C4-2B (cell line): ENCODE data around the gene LSMEM2.

Source experiments
- ZFX ChIP-seq: fragments of 450-650 bp; IDR thresholded peaks from 2 replicates; pipeline ENCODE4 v1.6.1; 2017
- TF ChIP-seq, protein P1 (sequence below): fragments of 450-650 bp; conservative IDR thresholded peaks from 2 replicates; pipeline ENCODE4 v1.5.1; 2017; ENCODE audit warnings: mild to moderate bottlenecking

DNA sequence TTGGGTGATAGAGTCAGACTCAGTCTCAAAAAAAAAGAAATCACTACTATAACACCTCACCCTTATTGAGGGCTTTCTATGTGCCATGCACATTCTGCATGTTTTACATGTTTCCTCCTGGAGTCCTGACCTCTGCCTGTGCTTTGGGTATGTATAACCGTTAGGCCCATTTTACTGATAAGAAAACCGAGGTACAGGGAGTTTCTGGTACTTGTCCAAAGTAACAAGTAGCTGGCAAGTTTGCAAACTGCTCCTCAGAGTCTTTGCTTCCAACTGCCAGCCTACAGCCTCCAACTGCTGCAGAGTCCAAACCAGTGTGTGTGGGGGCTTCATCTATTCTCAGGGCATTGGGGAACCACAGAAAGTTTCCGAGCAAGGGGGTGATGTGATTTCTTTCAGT lies 46.6 kb upstream of the LSMEM2 start:
- TF ChIP-seq, protein P1, sequence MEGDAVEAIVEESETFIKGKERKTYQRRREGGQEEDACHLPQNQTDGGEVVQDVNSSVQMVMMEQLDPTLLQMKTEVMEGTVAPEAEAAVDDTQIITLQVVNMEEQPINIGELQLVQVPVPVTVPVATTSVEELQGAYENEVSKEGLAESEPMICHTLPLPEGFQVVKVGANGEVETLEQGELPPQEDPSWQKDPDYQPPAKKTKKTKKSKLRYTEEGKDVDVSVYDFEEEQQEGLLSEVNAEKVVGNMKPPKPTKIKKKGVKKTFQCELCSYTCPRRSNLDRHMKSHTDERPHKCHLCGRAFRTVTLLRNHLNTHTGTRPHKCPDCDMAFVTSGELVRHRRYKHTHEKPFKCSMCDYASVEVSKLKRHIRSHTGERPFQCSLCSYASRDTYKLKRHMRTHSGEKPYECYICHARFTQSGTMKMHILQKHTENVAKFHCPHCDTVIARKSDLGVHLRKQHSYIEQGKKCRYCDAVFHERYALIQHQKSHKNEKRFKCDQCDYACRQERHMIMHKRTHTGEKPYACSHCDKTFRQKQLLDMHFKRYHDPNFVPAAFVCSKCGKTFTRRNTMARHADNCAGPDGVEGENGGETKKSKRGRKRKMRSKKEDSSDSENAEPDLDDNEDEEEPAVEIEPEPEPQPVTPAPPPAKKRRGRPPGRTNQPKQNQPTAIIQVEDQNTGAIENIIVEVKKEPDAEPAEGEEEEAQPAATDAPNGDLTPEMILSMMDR, result no peak
- no peak for TF ChIP-seq ZFX
